ENCODE results near the gene DAZAP2.
A peak's percentile ranks its signal among the peaks of the same experiment; 100 is the strongest.
"Not testable (repeated sequence)": the region's sequence is repeated elsewhere in the genome, so short reads cannot be mapped to it uniquely, and the experiment has no call there.

Gene DAZAP2

DNA sequence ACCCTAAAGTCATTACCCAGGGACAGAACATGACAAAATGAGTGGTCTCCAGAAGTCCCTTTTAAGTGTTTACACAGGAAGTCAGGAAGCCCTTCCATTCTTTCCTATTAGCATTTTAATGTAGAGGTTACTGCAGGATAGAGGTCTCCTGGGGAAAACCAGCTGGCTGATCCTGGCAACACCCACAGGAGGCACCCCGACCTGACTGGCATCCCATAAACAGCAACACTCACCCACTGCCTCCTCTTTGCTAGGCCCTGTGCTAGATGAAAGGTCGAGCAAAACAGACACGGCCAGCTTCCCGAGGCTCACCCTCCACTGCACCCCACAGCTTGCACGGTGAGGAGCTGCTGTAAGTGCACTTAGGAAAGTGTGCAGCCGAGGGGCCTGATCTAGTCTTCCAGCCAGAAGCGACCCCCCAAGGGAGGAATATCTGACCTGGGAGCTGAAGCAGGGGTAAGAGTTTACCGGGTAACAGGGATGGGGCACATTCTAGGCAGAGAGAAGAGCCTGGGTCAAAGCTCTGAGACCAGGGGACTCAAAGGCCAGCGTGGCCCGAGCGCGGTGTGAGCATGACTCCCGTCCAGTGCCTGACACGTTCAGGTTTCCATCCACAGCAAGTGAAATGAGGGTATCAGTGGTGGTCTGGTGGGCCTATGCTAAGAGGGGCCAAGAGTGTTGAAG, 9.0 kb downstream of the DAZAP2 start:
- DNase-seq (ENCODE audit: low read depth, low spot score): no peak

DNA sequence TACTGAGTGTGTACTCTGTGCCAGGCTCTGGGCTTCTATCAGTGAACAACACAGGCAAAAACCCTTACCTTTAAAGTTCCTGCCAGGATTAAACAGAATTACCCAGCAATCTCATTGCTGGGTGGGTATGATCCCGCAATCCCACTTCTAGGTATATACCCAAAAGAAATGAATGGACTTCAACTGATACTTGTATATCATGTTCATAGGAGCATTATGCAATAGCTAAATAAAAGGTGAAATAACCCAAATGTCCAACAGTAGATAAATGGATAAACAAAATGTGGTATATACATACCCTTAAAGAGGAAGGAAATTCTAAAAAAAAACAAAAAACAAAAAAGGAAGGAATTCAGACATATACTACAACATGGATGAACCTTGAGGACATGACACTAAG, 14.7 kb downstream of the DAZAP2 start:
- no peak for DNase-seq (ENCODE audit: low read depth, low spot score)

DNA sequence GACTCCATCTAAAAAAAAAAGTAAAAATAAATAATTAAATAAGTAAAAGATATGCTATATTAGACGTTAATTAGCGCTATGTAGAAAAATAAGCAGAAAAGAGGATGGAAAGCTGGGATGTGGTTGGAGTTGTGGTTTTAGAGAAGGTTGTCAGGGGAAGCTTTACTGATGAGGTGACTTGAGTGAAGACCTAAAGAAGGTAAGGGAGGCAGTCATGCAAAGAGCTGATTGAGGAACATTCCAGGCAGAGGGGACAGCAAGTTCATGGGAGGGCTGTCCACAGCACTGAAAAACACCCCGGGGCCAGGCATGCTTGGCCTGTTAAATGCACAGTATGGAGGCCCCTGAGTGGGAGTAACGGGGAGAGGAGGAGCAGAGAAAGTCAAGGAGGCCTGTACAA, 15.9 kb downstream of the DAZAP2 start:
- no peak for DNase-seq (ENCODE audit: low read depth, low spot score)

DNA sequence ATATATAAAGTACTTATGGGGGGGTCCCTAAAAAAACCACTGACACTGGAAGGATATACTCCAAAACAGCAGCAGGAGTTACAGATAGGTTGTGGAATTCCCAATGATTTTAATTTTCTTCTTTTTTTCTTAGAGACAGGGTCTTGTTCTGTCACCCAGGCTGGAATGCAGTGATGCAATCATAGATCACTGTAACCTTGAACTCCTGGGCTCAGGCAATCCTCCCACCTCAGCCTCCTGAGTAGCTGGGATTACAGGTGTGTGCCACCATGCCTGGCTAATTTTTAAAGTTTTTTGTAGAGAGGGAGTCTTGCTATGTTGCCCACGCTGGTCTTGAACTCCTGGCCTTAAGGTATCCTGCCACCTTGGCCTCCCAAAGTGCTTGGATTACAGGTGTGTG, 21.0 kb downstream of the DAZAP2 start:
- DNase-seq (ENCODE audit: low read depth, low spot score): not testable (repeated sequence)

DNA sequence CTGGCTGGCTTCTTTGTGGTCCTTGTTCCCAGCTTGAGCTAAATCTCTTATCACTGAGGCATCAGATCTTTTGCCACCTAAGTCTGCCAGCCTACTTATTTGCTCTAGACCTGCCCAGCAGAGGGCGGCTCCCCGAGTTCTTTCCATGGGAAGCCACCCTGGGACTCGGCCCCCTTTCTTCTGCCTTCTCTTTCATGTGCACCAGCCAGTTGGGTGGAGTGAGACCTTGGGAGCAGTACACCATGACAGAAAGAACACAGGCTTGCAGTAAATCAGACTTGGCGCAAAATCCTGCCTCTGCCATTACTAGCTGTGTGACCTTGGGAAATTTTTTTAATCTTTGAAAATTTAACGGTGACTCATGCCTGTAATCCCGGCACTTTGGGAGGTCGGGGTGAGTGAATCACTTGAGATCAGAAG, 24.1 kb downstream of the DAZAP2 start:
- DNase-seq (ENCODE audit: low read depth, low spot score): no peak

DNA sequence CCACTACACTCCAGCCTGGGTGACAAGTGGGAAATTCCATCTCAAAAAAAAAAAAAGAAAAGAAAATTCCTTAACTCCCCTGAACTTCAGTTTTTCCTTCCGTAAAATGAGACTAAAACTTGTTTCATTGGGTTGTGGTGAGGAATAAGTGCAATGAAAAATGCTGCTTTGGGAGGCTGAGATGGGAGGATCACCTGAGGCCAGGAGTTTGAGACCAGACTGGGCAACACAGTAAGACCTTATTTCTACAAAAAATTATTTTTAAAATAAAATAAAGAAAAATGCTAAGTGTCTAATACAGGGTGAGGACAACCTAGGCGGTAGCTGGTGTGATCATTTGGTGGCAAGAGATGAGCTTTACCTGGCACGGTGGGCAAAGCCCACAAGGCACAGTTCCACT, 24.7 kb downstream of the DAZAP2 start:
- DNase-seq (ENCODE audit: low read depth, low spot score): no peak

DNA sequence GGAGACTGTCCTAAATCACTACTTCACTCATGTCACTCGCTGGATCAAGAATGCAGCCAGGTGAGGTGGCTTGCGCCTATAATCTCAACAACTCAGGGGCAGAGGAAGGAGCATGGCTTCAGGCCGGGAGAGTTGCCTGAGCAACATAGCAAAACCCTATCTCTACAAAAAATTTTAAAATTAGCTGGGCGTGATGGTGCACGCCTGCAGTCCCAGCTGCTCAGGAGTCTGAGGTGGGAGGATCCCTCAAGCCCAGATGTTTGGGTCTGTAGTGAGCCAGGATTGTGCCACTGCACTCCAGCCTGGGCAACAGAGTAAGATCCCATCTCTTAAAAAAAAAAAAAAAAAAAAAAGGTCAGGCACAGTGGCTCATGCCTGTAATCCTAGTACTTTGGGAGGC, 25.7 kb downstream of the DAZAP2 start:
- no peak for DNase-seq (ENCODE audit: low read depth, low spot score)

DNA sequence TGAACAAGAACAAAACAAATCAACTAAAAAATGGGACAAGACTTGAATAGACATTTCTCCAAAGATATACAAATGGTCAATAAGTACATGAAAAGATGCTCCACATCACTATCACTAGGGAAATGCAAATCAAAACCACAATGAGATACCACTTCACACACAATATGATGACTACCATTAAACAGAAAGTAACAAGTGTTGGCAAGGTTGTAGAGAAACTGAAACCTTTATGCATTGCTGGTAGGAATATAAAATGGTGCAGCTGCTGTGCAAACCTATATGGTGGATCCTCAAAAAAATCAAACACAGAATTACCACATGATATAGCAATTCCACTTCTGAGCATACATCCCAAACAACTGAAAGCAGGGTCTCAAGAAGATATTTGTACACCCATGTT, 26.4 kb downstream of the DAZAP2 start:
- DNase-seq (ENCODE audit: low read depth, low spot score): no peak

DNA sequence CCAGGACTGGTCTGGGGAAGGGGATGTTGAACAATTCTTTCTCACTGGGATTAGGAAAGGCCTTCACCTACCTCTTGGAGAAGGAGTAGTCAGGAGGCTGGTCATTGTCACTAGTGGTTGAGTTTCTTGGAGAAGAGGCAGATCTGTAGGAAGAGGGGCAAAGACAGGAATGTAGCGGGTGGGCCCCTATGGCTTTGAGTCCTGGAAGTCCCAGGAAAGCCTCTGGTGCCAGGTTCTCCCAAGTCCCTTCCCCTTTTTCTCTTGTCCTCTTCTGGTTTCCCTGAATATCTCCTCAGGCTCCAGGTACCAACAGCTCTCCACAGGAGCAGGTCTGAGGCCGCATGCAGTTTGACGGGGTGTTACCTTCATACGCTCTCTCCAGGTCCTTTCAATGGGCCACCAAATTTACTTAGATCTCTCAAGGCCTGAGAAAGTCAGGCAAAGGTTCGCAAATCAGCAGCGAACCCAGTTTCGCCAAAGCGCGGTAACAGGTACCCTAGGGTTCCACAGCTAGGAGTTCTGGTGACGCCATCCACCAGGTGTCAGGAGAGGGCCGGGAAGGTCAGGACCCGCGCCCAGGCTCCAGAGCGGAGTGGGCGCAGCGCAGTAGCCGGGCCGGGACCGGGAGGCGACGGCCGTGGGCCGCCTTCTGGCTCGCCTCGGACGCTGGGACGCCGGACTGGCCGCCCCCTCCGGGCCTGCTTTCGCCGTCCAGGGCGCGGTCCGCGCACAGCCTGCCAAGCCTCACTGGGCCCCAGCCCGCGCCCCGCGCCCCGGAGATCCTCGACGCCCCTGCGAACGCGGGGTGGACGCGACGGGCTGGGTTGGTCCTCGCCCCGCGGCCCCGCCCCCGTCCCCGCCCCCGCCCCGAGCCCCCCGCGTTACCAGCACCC, 30.8 kb downstream of the DAZAP2 start:
- DNase-seq (ENCODE audit: low read depth, low spot score): peak; percentile 15

DNA sequence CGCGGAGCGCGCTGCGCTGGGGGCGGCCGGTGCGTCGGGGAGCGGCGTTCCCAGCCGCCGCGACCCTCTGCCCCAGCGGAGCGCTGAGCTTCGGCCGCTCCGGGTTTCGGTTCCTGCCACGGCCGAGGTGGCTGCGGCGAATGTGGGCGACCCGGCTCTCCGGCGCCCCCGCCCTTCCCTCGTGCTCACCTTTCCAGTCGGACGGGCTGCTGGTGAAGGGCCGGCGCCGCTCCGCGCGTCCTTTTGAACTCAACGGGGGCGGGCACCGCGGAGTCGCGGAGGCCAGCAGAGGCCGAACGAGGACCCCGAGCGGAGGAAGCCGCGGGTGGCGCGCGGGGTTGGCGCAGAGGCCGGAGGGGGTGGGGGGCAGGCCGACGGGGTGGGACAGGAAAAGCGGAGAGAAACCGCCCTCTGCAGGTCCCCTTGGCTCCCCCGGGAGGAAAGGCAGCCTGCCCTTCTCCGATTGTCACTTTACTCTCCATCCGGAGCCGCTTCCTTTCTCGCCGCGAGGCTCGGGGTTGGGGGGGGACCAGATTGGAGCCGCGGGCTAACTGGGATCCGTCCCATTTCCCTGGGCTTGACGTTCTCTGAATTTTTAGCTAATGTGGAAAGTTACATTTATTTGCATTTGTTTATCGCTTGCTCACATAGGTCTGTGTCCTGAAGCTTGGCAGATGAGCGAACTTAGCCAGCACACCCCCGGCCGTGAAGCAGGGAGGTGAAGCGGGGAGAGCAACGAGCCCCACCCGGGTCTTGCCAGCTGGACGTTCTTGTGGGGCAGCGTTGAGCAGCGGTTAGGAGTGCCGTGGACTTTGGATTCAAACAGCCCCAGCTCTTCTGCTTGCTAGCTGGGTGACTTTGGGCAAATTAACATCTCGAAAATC, 31.7 kb downstream of the DAZAP2 start, which contains the start of gene SMAGP:
Gene SMAGP, minus strand, starts transcription at position 349 of the 884 bp plus-strand sequence. CDS start 1,137 bp downstream, outside the sequence.
- no peak for DNase-seq (ENCODE audit: low read depth, low spot score)

DNA sequence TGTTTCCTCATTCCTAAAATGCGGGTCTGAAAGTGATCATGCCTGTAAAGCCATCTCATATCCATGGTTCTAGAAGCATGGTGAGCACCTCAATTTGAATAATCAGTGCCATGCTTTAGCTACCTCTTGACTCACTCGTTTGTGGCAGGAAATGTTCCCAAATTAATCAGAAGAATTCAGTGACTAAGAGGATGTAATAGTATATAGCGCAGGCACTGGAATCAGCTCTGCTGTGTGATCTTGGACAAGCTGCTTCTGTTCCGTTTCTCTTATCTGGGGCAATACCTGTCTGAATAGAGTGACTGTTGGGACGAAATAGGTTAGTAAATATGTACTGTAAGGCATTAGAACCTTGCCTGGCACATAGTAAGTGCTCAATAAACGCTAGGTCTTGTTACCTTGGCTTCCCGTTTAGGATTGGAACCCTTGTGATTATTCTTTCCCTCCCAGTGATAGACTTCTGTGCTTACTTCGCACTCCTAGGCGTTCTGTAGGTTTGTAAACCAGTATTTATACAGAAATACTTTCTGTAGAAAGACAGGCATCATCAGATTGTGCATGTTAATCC, 32.4 kb downstream of the DAZAP2 start:
- no peak for DNase-seq (ENCODE audit: low read depth, low spot score)

DNA sequence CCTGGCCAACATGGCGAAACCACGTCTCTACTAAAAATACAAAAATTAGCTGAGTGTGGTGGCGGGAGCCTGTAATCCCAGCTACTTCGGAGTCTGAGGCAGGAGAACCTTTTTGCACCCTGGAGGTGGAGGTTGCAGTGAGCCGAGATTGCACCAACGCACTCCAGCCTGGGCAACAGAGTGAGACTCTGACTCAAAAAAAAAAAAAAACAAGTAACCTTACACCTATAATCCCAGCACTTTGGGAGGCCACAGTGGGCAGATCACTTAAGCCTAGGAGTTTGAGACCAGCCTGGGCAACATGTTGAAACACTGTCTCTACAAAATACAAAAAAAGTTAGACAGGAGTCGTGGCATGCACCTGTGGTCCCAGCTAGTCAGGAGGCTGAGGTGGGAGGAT, 34.2 kb downstream of the DAZAP2 start:
- not testable (repeated sequence) for DNase-seq (ENCODE audit: low read depth, low spot score)

DNA sequence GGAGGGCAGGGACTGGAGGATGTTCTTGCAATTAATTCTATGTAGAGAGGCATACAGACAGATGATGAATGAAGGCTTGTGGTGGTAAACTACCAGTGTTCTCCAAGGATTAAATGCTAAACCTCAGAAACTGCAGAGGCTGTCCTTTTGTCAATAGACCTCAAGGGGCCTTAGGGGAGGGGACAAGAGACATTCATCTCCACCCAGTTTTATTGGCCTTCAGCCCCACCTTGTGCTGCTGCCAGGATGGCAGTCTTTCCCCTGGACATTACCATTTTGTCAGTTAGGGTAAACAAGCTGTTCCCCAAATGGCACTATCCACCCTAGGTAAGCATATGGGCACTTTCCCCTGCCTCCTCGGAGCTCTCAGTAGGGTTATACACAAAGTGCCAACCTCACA, 36.5 kb downstream of the DAZAP2 start:
- no peak for DNase-seq (ENCODE audit: low read depth, low spot score)

DNA sequence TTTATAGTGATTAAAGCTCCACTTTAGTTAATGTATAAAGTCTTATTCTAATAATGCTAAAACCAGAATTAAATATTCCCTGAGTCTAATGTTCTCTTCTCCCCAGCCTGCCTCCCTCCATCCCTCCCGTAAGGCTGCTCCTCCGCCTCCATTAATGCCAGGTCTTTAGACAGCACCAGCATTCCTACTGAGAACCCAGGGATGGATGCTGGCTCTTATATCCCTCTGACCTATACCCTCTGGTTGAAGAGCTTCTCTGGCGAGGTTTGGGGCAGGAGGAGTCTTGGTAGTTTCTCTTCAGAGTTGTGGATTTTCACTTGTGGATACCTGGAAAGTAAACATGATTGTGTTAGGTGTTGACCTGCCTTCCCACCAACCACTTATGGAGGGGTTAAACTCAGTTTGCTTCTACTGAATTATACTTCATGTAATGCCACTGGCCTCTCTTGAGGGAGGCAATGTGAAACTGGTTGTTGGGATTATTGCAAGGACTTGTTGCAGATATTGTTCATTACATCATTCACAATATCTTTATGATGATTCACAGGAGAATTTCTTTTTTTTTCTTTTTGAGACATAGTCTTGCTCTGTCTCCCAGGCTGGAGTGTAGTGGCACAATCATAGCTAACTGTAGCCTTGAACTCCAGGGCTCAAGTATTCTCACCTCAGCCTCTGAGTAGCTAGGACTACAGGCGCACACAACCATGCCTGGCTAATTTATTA, 42.7 kb downstream of the DAZAP2 start:
- no peak for DNase-seq (ENCODE audit: low read depth, low spot score)

DNA sequence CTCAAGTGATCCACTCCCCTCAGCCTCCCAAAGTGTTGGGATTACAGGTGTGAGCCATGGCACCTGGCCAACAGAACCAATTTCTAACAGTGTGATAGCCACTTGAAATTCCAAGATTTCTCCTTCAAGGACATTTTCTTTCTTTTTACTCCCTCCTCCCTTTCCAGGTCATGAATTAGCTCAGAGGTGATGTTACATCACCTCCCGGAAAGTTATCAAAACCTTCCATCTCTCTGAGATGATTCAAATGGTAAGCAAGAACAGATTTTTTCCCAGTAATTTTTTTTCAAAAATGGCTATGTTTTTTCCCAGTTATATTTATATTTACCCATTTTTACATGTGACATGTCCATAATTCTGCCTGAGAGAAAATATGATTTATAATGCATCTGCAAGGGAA, 47.2 kb downstream of the DAZAP2 start:
- DNase-seq (ENCODE audit: low read depth, low spot score): no peak

DNA sequence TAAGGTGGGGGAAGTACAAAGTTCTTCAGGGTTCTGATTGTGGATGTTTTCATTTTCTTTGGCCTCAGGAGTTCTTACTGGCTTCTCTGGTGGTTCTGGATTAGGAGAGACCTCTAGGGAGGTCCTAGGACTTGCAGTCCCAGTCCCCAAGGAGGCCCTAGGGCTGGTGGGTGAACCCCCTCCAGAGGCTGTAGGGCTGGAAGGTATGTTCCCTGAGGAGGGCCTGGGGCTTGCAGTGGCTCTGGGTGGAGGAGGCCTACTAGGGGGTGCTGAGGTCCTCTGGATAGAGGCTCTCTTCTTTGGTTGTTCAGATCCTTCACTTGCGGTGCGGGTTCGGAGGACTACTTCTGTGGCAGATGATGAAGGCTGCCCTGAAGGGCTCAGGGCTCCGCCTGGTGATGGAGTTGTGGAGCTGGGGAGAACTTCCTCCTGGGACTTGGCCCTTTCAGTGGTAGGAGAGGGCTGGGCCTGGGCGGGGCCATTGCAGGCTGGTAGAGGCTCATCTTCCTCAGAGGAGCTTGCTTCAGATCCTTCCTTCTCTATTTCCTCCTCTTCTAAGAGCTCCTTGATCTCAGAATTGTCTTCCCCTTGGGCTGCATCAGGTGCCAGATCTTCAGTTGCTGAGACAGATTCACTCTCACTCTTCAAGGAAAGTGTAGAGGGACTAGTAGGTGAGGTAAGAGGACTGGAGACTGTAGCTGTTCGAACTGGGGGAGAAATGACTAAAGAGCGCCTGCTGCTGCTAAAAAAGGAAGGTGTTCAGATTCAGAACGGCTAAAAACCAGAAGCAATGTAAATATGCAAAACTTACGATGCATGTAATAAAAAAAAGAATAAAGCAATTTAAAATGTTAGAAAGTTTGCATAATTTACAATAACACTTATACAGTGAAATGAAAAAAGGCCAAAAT, 53.2 kb downstream of the DAZAP2 start:
- DNase-seq (ENCODE audit: low read depth, low spot score): not testable (repeated sequence)
